Stimulated activated naive CD4-positive, alpha-beta T cell (primary cell): ENCODE measurements around the gene GRB2.
"Not testable (repeated sequence)": the region's sequence is repeated elsewhere in the genome, so short reads cannot be mapped to it uniquely, and the experiment has no call there.

Experiments
- DNase-seq, 6 experiments: peaks; one replicate each; lab custom pipeline; 2025; lab: John Stamatoyannopoulos, UW

GRB2 gene

GRCh38 chr17:75318211-75318610, 87.3 kb downstream of the GRB2 start:
- DNase-seq = no peak

GRCh38 chr17:75317671-75318070, 87.8 kb downstream of the GRB2 start:
- no peak for DNase-seq

GRCh38 chr17:75316253-75316652, 89.2 kb downstream of the GRB2 start:
- no peak for DNase-seq

- no peak for DNase-seq
Observed at GRCh38 chr17:75315541-75316243, 89.8 kb downstream of the GRB2 start.

GRCh38 chr17:75313941-75314551, 91.4 kb downstream of the GRB2 start:
- no peak for DNase-seq

GRCh38 chr17:75308732-75309629, 96.5 kb downstream of the GRB2 start:
- no peak for DNase-seq

- DNase-seq = no peak
Observed at GRCh38 chr17:75307957-75308731, 97.3 kb downstream of the GRB2 start.

GRCh38 chr17:75301502-75302206, 103.8 kb downstream of the GRB2 start:
- no peak for DNase-seq

GRCh38 chr17:75301049-75301448, 104.4 kb downstream of the GRB2 start:
- DNase-seq = no peak

GRCh38 chr17:75300280-75300679, 105.2 kb downstream of the GRB2 start:
- no peak for DNase-seq

GRCh38 chr17:75295201-75296158, 110.0 kb downstream of the GRB2 start:
- no peak for DNase-seq

GRCh38 chr17:75292810-75293448, 112.5 kb downstream of the GRB2 start:
- DNase-seq = not testable (repeated sequence)

GRCh38 chr17:75289832-75290337, 115.6 kb downstream of the GRB2 start:
- peak in 4 of 6 experiments; percentile 59 to 78 (median 68) for DNase-seq

- peak; percentile 89 to 97 (median 96) for DNase-seq
Observed at GRCh38 chr17:75289115-75289831, 116.2 kb downstream of the GRB2 start, which contains the start of gene SLC25A19. SLC25A19 (minus strand) TSS chr17:75289433; CDS start chr17:75286764, 2,669 bp downstream.

GRCh38 chr17:75288770-75289114, 116.7 kb downstream of the GRB2 start:
- peak; percentile 18 to 71 (median 56) for DNase-seq

- no peak for DNase-seq
Observed at GRCh38 chr17:75288359-75288758, 117.1 kb downstream of the GRB2 start.

- DNase-seq = no peak
Observed at GRCh38 chr17:75287221-75287620, 118.3 kb downstream of the GRB2 start.

- DNase-seq = no peak
Observed at GRCh38 chr17:75285123-75285522, 120.4 kb downstream of the GRB2 start.

- DNase-seq = not testable (repeated sequence)
Observed at GRCh38 chr17:75280189-75280588, 125.3 kb downstream of the GRB2 start.
